GM12873 (cell line): ENCODE data around the gene MEIOB.

Source experiments
- CTCF ChIP-seq: IDR thresholded peaks from 2 replicates; pipeline ENCODE4 v1.5.1; 2012; ENCODE audit warnings: low read depth, mild to moderate bottlenecking, moderate library complexity, low read length, control low read depth; ENCODE audit not compliant: insufficient read depth; ENCODE audit errors: missing control alignments

MEIOB gene

GRCh38 chr16:1871974-1872635 lies at the start of gene MEIOB:
Gene MEIOB (minus strand): TSS chr16:1872164. CDS start chr16:1868175, 3,989 bp downstream.
- no peak for TF ChIP-seq CTCF

- no peak for TF ChIP-seq CTCF
Observed at GRCh38 chr16:1920727-1921171, 48.8 kb upstream of the MEIOB start.

- no peak for TF ChIP-seq CTCF
Observed at GRCh38 chr16:1919327-1919998, 47.5 kb upstream of the MEIOB start.

- no peak for TF ChIP-seq CTCF
Observed at GRCh38 chr16:1918351-1919326, 46.7 kb upstream of the MEIOB start, which contains the start of gene HS3ST6. Gene HS3ST6 (minus strand): TSS chr16:1918415. CDS start chr16:1918323, 92 bp downstream.

GRCh38 chr16:1917665-1918350 lies 45.8 kb upstream of the MEIOB start:
- no peak for TF ChIP-seq CTCF

GRCh38 chr16:1917056-1917664 lies 45.2 kb upstream of the MEIOB start:
- no peak for TF ChIP-seq CTCF
